GM23338 (cell line): Measurements from ENCODE around the gene ZBTB37. TPM values are rescaled to one million over a fixed set of nuclear protein-coding genes. Genes with fewer than 3 reads are reported as not detected.

Experiments used
- ATAC-seq: fragments of 200-7000 bp; cut with Tn5 transposase; 3 replicates; pipeline ENCODE4 v1.9.1; 2020
- DNase-seq: peaks from one replicate; pipeline ENCODE4 v3.0.0-alpha.2; 2015; ENCODE audit warnings: low spot score
- H2AFZ ChIP-seq: fragments of 200-600 bp; sonication (generic); 2 replicates; pipeline ENCODE4 v1.8.0; 2016; ENCODE audit warnings: antibody characterized with exemption, mild to moderate bottlenecking, moderate library complexity
- H3F3A ChIP-seq: fragments of 200-600 bp; sonication (generic); replicated peaks from 2 replicates; pipeline ENCODE4 v1.8.0; 2017; ENCODE audit warnings: antibody characterized with exemption, mixed run types, low read depth
- H3K27ac ChIP-seq: fragments of 200-600 bp; sonication (generic); 2 replicates; pipeline ENCODE4 v1.6.1; 2016; ENCODE audit warnings: low read depth
- H3K27me3 ChIP-seq: fragments of 200-600 bp; sonication (generic); 2 replicates; pipeline ENCODE4 v1.8.0; 2016; ENCODE audit warnings: mild to moderate bottlenecking, mixed run types, moderate library complexity; ENCODE audit not compliant: insufficient read depth
- H3K36me3 ChIP-seq: fragments of 200-600 bp; sonication (generic); 2 replicates; pipeline ENCODE4 v1.8.0; 2016; ENCODE audit warnings: mild to moderate bottlenecking; ENCODE audit not compliant: insufficient read depth
- H3K4me1 ChIP-seq: fragments of 200-600 bp; sonication (generic); 2 replicates; pipeline ENCODE4 v1.8.0; 2016; ENCODE audit warnings: mild to moderate bottlenecking, moderate library complexity; ENCODE audit not compliant: insufficient read depth
- H3K4me2 ChIP-seq: fragments of 200-600 bp; sonication (generic); 2 replicates; pipeline ENCODE4 v1.7.1; 2017; ENCODE audit warnings: mixed run types
- H3K4me3 ChIP-seq: fragments of 200-600 bp; sonication (generic); 2 replicates; pipeline ENCODE4 v1.6.1; 2016; ENCODE audit warnings: mixed run types
- H3K79me2 ChIP-seq: fragments of 200-600 bp; sonication (generic); replicated peaks from 2 replicates; pipeline ENCODE4 v1.8.0; 2017; ENCODE audit warnings: mild to moderate bottlenecking; ENCODE audit not compliant: insufficient read depth
- H3K9me2 ChIP-seq: fragments of 200-600 bp; sonication (generic); 2 replicates; pipeline ENCODE4 v1.8.0; 2017; ENCODE audit not compliant: insufficient read depth
- H4K20me1 ChIP-seq: fragments of 200-600 bp; sonication (generic); replicated peaks from 2 replicates; pipeline ENCODE4 v1.8.0; 2017; ENCODE audit warnings: mild to moderate bottlenecking; ENCODE audit not compliant: insufficient read depth
- H3K27ac Mint-ChIP-seq: 2 replicates; pipeline ENCODE4 v1.8.0; 2020; ENCODE audit warnings: inconsistent platforms, mild to moderate bottlenecking, moderate library complexity, mixed read lengths
- H3K27me3 Mint-ChIP-seq: 3 replicates; pipeline ENCODE4 v1.8.0; 2022; ENCODE audit warnings: low read depth, mild to moderate bottlenecking, moderate library complexity, mixed read lengths, inconsistent platforms; ENCODE audit not compliant: insufficient read depth, poor library complexity
- H3K36me3 Mint-ChIP-seq: 3 replicates; pipeline ENCODE4 v1.8.0; 2021; ENCODE audit warnings: low read depth, mild to moderate bottlenecking, inconsistent platforms, moderate library complexity, mixed read lengths
- H3K4me1 Mint-ChIP-seq: 3 replicates; pipeline ENCODE4 v1.8.0; 2020; ENCODE audit warnings: mild to moderate bottlenecking, inconsistent platforms, mixed read lengths
- H3K4me3 Mint-ChIP-seq: 3 replicates; pipeline ENCODE4 v1.8.0; 2021; ENCODE audit warnings: moderate library complexity, mild to moderate bottlenecking, inconsistent platforms, mixed read lengths
- H3K9me3 Mint-ChIP-seq: 3 replicates; pipeline ENCODE4 v1.8.0; 2020; ENCODE audit warnings: moderate library complexity, mild to moderate bottlenecking, inconsistent platforms, mixed read lengths
- CREB1 ChIP-seq: fragments of 250-450 bp; sonication (Bioruptor Pico); IDR thresholded peaks from 2 replicates; pipeline ENCODE4 v1.5.0; 2020; ENCODE audit warnings: low read depth, mild to moderate bottlenecking, moderate library complexity
- CTCF ChIP-seq, 2 experiments: fragments of 200-600 bp in 1 of 2; sonication (generic) in 1 of 2; conservative IDR thresholded peaks; 2 replicates each; pipeline versions ENCODE4 v1.5.1 to v1.6.1; 2016 to 2017; ENCODE audit warnings: antibody characterized with exemption in 2 of 2, low read depth in 2 of 2, mild to moderate bottlenecking in 2 of 2, moderate library complexity in 1 of 2
- ETS1 ChIP-seq: IDR thresholded peaks from 2 replicates; pipeline ENCODE4 v1.6.1; 2016; ENCODE audit warnings: antibody characterized with exemption
- EZH2phosphoT487 ChIP-seq: fragments of 200-600 bp; sonication (generic); IDR thresholded peaks from one replicate; pipeline ENCODE4 v1.8.1; 2018; ENCODE audit warnings: antibody characterized with exemption; ENCODE audit not compliant: unreplicated experiment
- JUNB ChIP-seq: IDR thresholded peaks from one replicate; pipeline ENCODE4 v1.6.1; 2016; ENCODE audit warnings: antibody characterized with exemption; ENCODE audit not compliant: unreplicated experiment
- NANOG ChIP-seq: IDR thresholded peaks from 2 replicates; pipeline ENCODE4 v1.6.1; 2016; ENCODE audit warnings: antibody characterized with exemption, borderline replicate concordance
- POLR2AphosphoS5 ChIP-seq: IDR thresholded peaks from 2 replicates; pipeline ENCODE4 v1.6.1; 2016; ENCODE audit warnings: antibody characterized with exemption, low read depth
- REST ChIP-seq: IDR thresholded peaks from one replicate; pipeline ENCODE4 v1.6.1; 2018; ENCODE audit warnings: antibody characterized with exemption; ENCODE audit not compliant: unreplicated experiment
- STAT1 ChIP-seq: IDR thresholded peaks from one replicate; pipeline ENCODE4 v1.6.1; 2016; ENCODE audit warnings: antibody characterized with exemption; ENCODE audit not compliant: unreplicated experiment
- ZNF114 ChIP-seq: fragments of 250-450 bp; sonication (Bioruptor Pico); IDR thresholded peaks from 2 replicates; pipeline ENCODE4 v1.5.0; 2020; ENCODE audit warnings: mild to moderate bottlenecking, moderate library complexity
- ZNF331 ChIP-seq: fragments of 250-450 bp; sonication (Bioruptor Pico); IDR thresholded peaks from 2 replicates; pipeline ENCODE4 v1.5.0; 2020; ENCODE audit warnings: low read depth, mild to moderate bottlenecking, moderate library complexity
- polyA plus RNA-seq: library from polyadenylated mRNA; unstranded; fragments of >200 nt; fragmentation: Nextera tagmentation; extraction: Ambion mirVana; gene quantifications from 2 replicates; pipeline ENCODE4 v1.2.1, GENCODE V29; 2016
- total RNA-seq: library from RNA; depleted of rRNA; stranded (reverse); fragments of >200 nt; shearing (Covaris generic); gene quantifications from 2 replicates; pipeline ENCODE4 v1.2.3, GENCODE V29; 2014

The ZBTB37 gene
- total and polyA plus RNA-seq, 2 experiments from 2014 or later, result 2.7 to 15.8 TPM

GRCh38 chr1:173818459-173818858, 49.7 kb upstream of the ZBTB37 start:
- no peak for ATAC-seq

GRCh38 chr1:173821680-173822079, 46.5 kb upstream of the ZBTB37 start:
- Mint-ChIP-seq H3K4me3 (no peak overlapping the region), H3K9me3 (no peaks in the 10 kb centered on the region), H3K27ac (no peak overlapping the region), H3K27me3 (no peaks in the 10 kb centered on the region), H3K4me1 (peaks cover 11% of the 10 kb centered on the region), H3K36me3 (peaks cover 38% of the 10 kb centered on the region)
- H3K9me2 ChIP-seq, result no peaks in the 10 kb centered on the region
- H3K27me3 ChIP-seq, result no peaks in the 10 kb centered on the region
- H3K79me2 ChIP-seq, result peaks cover 83% of the 10 kb centered on the region
- H4K20me1 ChIP-seq, result peaks cover 19% of the 10 kb centered on the region; the same call in 1 of the 2 replicates
- H3K27ac ChIP-seq, result no peak overlapping the region
- peaks cover 4% of the 10 kb centered on the region; the same call in 1 of the 2 replicates for H3F3A ChIP-seq
- peaks cover 7% of the 10 kb centered on the region for H3K4me1 ChIP-seq
- H3K4me2 ChIP-seq, result no peak overlapping the region
- ATAC-seq (no peak), DNase-seq (no peak)
- H3K4me3 ChIP-seq, result no peak overlapping the region
- H3K36me3 ChIP-seq, result peaks cover 20% of the 10 kb centered on the region
- H2AFZ ChIP-seq, result no peak overlapping the region
- TF ChIP-seq JUNB (no peak), CTCF (conservative IDR thresholded peaks at IDR 0.05; ENCODE audit: low read depth in 2 of 2) (no peak), POLR2AphosphoS5 (no peak), NANOG (no peak), CREB1 (CRISPR knock-in tag) (no peak), EZH2phosphoT487 (no peak)

More at GRCh38 chr1:173818459-173818858, 49.7 kb upstream of the ZBTB37 start:
- Histone ChIP-seq H4K20me1 (peaks cover 19% of the 10 kb centered on the region; the same call in 1 of the 2 replicates), H3K4me2 (no peak overlapping the region), H3F3A (no peaks in the 10 kb centered on the region), H3K9me2 (no peaks in the 10 kb centered on the region), H3K4me1 (peaks cover 6% of the 10 kb centered on the region), H3K79me2 (peaks cover 100% of the 10 kb centered on the region), H3K27me3 (no peaks in the 10 kb centered on the region), H3K27ac (no peak overlapping the region), H3K36me3 (peaks cover 24% of the 10 kb centered on the region), H2AFZ (no peak overlapping the region), H3K4me3 (no peak overlapping the region)
- Mint-ChIP-seq H3K4me3 (no peak overlapping the region), H3K36me3 (peaks cover 48% of the 10 kb centered on the region), H3K9me3 (no peaks in the 10 kb centered on the region; the same call in 2 of the 3 replicates), H3K27me3 (no peaks in the 10 kb centered on the region), H3K4me1 (peaks cover 6% of the 10 kb centered on the region), H3K27ac (no peak overlapping the region)
- TF ChIP-seq POLR2AphosphoS5 (no peak), EZH2phosphoT487 (no peak), ZNF114 (no peak), STAT1 (no peak), NANOG (no peak), REST (no peak), ETS1 (no peak), ZNF331 (CRISPR knock-in tag) (no peak)
- DNase-seq, result no peak
